ENCODE data around the gene SASH1. TPM values are rescaled to one million over a fixed set of nuclear protein-coding genes. Genes with fewer than 3 reads are reported as not detected.

The SASH1 gene
- total and polyA plus RNA-seq, 2 of the 8 experiments (the other 6 are each of a cell fraction or from before 2014, with no cell fraction given) = 6.0 to 20.2 TPM

- Histone ChIP-seq H3K4me1 (replicated peaks in 1 of 4; ENCODE audit: control insufficient read depth in 3 of 4, insufficient read depth in 4 of 4, low read length in 3 of 4) (no peaks in the 10 kb centered on the region), H3K4me3 (ENCODE audit: extremely low read depth in 1 of 4, insufficient read depth in 2 of 4, low read depth in 3 of 4, low read length in 4 of 4) (no peak overlapping the region), H3K9ac (replicated peaks in 1 of 4; ENCODE audit: extremely low read depth in 1 of 4, low read depth in 3 of 4, low read length in 3 of 4) (no peak overlapping the region), H2AK5ac (ENCODE audit: low read depth, low read length) (no peak overlapping the region), H4K5ac (ENCODE audit: insufficient read length, low read depth, low read length) (no peak overlapping the region), H2BK15ac (ENCODE audit: low read length) (no peak overlapping the region), H4K91ac (replicated peaks; ENCODE audit: insufficient read length, low read length) (no peak overlapping the region), H2AFZ (ENCODE audit: low read length) (no peak overlapping the region), H3K4me2 (ENCODE audit: insufficient read depth in 1 of 2, low read depth in 2 of 2, low read length in 2 of 2) (no peak overlapping the region), H3K23ac (ENCODE audit: insufficient read length) (no peak overlapping the region), H3K79me2 (ENCODE audit: control insufficient read depth in 1 of 2, insufficient read depth in 2 of 2, low read length in 2 of 2) (no peaks in the 10 kb centered on the region), H4K8ac (ENCODE audit: extremely low read depth, insufficient read depth, low read length) (no peak overlapping the region), H2BK20ac (ENCODE audit: low read length) (no peak overlapping the region), H2BK5ac (ENCODE audit: low read depth, low read length) (no peak overlapping the region), H3K9me3 (ENCODE audit: insufficient read depth in 2 of 2, low read depth in 1 of 2, low read length in 1 of 2) (no peaks in the 10 kb centered on the region), H3K4ac (replicated peaks; ENCODE audit: insufficient read length, low read depth, low read length) (no peak overlapping the region), H3K56ac (replicated peaks; ENCODE audit: insufficient read length, low read depth, low read length) (no peak overlapping the region), H3K27ac (ENCODE audit: low read depth, low read length) (no peak overlapping the region), H4K20me1 (replicated peaks in 1 of 2; ENCODE audit: control insufficient read depth in 1 of 2, insufficient read depth in 2 of 2, low read length in 2 of 2) (no peaks in the 10 kb centered on the region), H2BK120ac (replicated peaks; ENCODE audit: low read depth, low read length) (no peak overlapping the region), H3K27me3 (replicated peaks in 1 of 4; ENCODE audit: control insufficient read depth in 3 of 4, extremely low read depth in 1 of 4, insufficient read depth in 3 of 4, low read length in 3 of 4) (no peaks in the 10 kb centered on the region), H3K79me1 (ENCODE audit: low read depth, low read length) (no peaks in the 10 kb centered on the region), H3K36me3 (ENCODE audit: control insufficient read depth in 2 of 4, insufficient read depth in 4 of 4, low read length in 3 of 4) (no peaks in the 10 kb centered on the region), H3K18ac (ENCODE audit: extremely low read depth, low read length) (no peak overlapping the region), H2BK12ac (ENCODE audit: low read depth, low read length) (no peak overlapping the region), H3K14ac (ENCODE audit: insufficient read length) (no peak overlapping the region), H3K23me2 (ENCODE audit: low read depth, low read length) (no peaks in the 10 kb centered on the region)
- POLR2A ChIA-PET (ENCODE audit: partially characterized antibody) = no interaction called here
- FAIRE-seq (no peak), DNase-seq (ENCODE audit: low read depth in 1 of 2, low spot score in 2 of 2) (no peak)
- CTCF ChIA-PET (ENCODE audit: partially characterized antibody) = interaction anchor here (0.6 kb wide), 1 partner anchor 131 kb away, joined by 3 read pairs; no protein-coding TSS in a partner anchor
- 83% methylated on average over 2 of the region's 2 CpGs; no CpG with 5 or more reads in 1 of the 2 experiments for WGBS, 2 experiments (ENCODE audit: extremely low coverage in 1 of 2, insufficient coverage in 1 of 2, insufficient read length in 1 of 2, insufficient replicate concordance in 2 of 2, low coverage in 1 of 2, low lambda C conversion rate in 2 of 2, missing lambda C conversion rate in 1 of 2)
- TF ChIP-seq KDM4A (IDR thresholded peaks at IDR 0.05; ENCODE audit: low read depth, low read length, severe bottlenecking) (no peak), SUZ12 (IDR thresholded peaks at IDR 0.05; ENCODE audit: low read length) (no peak), SIX5 (IDR thresholded peaks at IDR 0.05; ENCODE audit: low read depth, low read length) (no peak), SP4 (IDR thresholded peaks at IDR 0.05; ENCODE audit: low read length) (no peak), HDAC2 (IDR thresholded peaks at IDR 0.05; ENCODE audit: borderline replicate concordance in 1 of 2, low read depth in 2 of 2, low read length in 2 of 2) (no peak), POLR2A (IDR thresholded peaks at IDR 0.05; ENCODE audit: control extremely low read depth in 1 of 2, low read depth in 2 of 2, low read length in 2 of 2) (no peak), RFX5 (IDR thresholded peaks at IDR 0.05; ENCODE audit: borderline replicate concordance, low read depth, low read length) (no peak), RBBP5 (IDR thresholded peaks at IDR 0.05; ENCODE audit: borderline replicate concordance, low read depth, low read length) (no peak), SAP30 (IDR thresholded peaks at IDR 0.05; ENCODE audit: insufficient read depth, insufficient replicate concordance, low read length) (no peak), ATF2 (IDR thresholded peaks at IDR 0.05; ENCODE audit: low read length) (no peak), HDAC6 (IDR thresholded peaks at IDR 0.05; ENCODE audit: low read depth, low read length) (no peak), YY1 (IDR thresholded peaks at IDR 0.05; ENCODE audit: low read depth, low read length) (no peak), GABPA (IDR thresholded peaks at IDR 0.05; ENCODE audit: borderline replicate concordance, insufficient read depth, low read length) (no peak)
Measured at GRCh38 chr6:148323344-148323743, 19.3 kb upstream of the SASH1 start.

Data from H1 (cell line).